Measurements from ENCODE around the gene PDE6G.

- TF ChIP-seq SPI1 (IDR thresholded peaks at IDR 0.05; ENCODE audit: low read depth, low read length) (no peak), POLR2A (IDR thresholded peaks at IDR 0.05; ENCODE audit: low read depth, low read length) (peak; percentile 33; the same call in 1 of the 2 replicates), TAF1 (IDR thresholded peaks at IDR 0.05; ENCODE audit: low read depth, low read length) (no peak), POLR2AphosphoS5 (IDR thresholded peaks at IDR 0.05; ENCODE audit: low read depth, low read length) (0 out of 2 replicates have a peak, but pooled peaks have one; percentile 41)
These were observed 7.7 kb upstream of the PDE6G start for GRCh38 chr17:81664051-81664470.
